HG03354 (cell line): ENCODE results near the gene CDC40.
"Not testable (repeated sequence)": the region's sequence is repeated elsewhere in the genome, so short reads cannot be mapped to it uniquely, and the experiment has no call there.

Experiments
- ATAC-seq: cut with Tn5 transposase; IDR thresholded peaks from one replicate; pipeline ENCODE4 v1.9.1; 2021; ENCODE audit warnings: mild to moderate bottlenecking; ENCODE audit not compliant: unreplicated experiment, poor library complexity, severe bottlenecking

The CDC40 gene

DNA sequence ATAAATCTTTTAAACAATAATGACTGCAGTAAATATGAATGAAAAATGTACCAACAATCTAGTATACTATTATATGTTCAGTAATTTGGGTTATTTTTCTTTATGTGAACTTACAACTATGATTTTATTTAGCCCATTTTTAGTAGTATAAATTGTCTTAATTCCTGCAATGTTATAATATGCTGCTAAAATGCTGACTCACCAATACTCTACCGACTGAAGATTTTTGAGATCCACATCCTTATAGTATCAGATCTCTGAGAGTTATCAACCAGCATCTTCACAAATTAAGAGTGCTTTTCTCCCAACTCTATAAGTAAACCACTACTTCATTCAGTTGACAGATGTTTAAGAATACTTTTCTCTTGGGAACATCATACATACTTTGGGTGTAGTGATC is 16.6 kb downstream of the CDC40 start:
- ATAC-seq, result no peak

DNA sequence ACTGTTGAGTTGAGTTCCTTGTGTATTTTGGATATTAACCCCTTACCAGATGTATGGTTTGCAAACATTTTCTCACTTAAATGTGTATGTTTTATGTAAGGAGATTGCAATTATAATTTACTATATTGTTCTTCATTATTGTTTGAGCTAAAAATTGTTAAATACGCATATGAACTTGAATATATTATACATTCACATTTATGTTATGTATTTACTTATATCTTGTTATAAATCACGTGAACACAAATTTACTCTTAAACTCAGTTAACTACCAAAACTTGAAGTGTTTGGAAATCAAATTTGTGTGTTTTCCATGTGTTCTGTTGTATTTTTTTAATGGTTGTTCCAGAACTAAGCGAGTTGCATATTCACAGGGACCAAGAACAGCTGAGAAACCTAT is 18.3 kb downstream of the CDC40 start:
- no peak for ATAC-seq

DNA sequence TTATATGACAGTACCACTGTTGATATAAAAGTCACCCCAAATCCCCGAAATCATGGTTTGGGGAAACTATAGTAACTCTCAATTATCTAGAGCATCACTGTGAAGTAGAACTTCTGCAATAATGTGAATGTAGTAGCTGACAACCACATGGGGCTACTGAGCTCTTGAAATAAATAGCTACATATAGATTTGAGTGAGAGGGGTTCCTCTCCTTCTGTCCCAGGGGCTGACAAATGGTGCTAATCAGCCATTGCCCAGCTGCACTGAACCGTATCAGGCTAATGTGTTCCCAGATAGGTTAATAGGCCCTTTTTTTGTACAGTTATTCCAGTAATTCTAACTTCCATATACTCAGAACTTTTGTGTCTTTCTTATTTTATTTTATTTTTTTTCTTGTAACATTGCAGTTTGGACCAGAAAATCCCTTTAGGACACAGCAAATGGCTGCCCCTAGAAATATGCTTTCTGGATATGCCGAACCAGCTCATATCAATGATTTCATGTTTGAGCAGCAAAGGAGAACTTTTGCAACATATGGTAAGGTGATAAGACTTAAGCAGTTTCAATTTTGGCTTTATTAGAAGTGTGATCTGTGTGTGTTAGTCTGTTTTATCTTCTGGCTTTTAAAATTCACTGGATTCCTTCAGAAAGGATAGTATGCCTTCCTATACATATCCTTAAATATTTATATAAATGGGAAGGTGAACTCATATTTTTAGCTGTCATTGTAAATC is 21.1 kb downstream of the CDC40 start:
- no peak for ATAC-seq

DNA sequence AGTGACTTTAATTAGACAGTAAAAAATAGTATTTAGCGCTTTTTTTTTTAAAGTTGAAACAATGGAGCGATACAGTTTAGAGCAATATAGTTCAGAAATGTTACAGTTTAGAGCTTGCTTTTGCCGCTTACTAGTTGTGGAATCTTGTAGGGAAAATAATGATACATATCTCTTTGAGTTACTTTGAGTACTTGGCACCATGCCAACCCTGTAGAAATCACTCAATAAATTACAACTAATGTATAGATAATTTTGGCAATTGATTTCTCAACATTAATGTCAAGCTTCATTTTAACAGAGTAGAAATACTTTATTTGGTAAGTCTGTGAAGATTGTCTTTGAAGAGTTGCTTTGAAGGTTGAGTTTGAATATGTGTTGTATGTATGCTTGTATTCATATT is 27.4 kb downstream of the CDC40 start:
- no peak for ATAC-seq

DNA sequence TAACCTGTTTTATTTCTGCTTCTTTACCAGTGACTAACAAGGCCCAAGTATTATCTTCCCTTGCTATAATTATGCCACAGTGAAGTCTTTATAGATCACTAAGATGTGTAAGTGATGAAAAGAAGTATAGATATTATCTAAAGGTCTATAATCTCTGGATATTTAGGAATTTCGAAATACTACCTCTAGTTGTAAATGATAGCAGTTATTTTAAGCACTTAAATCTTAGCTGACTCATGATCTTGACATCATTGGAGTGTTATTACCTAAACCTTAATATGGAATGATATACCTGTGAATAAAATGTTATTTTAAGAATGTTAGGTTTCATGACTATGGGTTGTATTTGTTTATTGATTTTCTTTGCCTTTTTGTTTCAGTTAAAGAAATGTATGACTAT is 31.5 kb downstream of the CDC40 start:
- ATAC-seq, result no peak

DNA sequence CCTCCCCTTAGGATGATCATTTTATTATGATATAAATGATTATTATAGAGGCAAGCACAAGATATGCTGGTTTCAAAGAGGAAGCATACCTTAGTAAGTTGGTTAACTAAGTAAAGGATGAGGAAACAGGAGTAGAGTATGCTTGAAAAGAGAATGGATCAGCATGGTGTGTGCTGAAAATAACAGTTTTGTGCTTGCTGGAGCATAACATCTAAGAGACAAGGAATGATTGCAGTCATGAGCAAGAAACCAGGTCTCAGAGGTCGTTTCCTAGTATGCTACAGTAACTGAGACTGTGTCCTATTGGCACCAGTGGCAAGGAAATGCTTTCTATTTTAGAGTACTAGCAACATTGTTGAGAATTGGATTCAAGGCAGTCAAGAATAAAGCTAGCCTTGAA is 34.1 kb downstream of the CDC40 start:
- no peak for ATAC-seq

DNA sequence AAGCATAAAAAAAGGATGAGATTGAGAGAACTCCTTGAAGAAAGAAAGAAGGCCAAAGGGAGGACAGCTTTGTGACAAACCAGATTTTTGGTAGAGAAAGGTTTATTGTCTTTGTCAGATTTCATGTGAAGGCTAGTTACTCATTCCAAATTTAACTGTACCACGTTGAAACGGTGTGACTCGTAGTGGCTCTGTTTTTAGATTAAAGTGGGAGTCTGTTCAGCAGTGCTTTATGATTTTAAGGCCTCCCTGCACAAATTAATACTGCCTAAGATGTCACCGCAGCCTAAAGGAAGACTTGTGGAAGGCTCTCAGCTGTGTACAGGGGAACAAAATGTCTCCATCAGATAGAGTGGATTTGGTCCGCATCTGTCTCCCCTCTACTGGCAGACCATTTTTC is 35.9 kb downstream of the CDC40 start:
- ATAC-seq, result no peak

DNA sequence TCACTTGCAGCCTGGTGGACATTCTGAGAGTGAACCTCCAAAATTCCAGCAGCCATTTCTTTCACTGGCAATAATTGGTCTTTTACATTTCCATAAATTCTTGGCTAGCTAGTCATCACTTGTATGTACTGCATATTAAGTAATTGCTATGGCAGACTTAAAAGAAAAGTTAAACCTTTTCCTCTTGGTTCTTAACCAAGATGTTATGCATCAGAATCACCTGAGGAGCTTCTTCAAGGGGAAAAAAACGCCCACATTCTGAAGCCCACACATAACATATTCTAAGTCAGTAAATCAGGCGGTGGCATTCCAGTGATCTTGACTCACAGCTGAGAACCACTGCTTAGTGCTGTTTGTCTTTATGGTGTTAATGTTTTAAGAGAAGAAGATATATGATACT is 37.0 kb downstream of the CDC40 start:
- no peak for ATAC-seq

DNA sequence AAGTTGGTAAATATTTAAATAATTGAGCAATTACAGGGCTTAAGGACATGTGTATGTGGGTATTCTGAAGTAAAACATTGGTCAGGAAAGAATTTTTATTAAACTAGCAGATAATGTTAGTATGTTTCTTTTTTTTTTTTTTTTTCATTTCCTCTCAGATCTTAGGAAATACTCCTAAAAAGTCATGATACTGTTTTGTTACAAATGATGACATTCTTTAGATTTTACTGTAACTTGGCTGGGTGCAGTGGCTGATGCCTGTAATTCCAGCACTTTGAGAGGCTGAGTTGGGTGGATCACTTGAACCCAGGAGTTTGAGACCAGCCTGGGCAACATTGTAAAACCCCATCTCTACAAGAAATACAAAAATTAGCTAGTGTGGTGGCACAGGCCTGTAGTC is 41.5 kb downstream of the CDC40 start:
- ATAC-seq, result no peak

DNA sequence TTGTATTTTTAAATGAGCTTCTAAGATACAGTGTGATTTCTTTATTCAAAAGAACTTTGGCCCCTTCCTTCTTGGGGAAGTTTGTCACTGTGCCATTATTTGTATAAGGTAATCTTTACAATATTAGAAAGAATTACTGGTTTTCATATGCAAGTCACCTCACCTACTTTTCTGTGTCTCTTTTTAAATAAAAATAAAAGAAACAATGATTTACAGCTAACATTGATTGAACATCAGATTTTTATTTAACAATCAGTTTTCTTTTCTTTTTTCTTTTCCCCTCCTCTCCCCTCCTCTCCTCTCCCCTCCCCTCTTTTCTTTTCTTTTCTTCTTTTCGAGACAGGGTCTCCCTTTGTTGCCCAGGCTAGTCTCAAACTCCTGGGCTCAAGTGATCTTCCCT is 46.0 kb downstream of the CDC40 start:
- no peak for ATAC-seq

DNA sequence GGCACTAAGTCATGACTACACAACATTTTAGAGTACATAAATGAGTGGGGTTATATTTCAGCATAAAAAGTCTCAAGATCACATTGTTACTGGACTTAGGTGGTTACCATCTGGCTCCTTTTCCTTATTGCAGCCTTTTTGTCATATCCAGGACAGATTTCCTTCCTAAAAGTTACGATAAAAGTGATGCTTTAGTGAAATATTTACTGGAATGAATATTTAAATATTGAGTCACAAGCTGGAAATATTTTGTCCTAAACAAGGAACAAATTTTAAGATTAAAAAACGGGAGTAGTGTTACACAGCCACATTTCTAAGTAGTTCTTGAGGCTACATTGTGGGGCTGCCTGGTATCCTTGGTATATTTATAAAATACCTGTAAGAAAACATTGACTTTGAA is 52.2 kb downstream of the CDC40 start:
- ATAC-seq, result no peak

DNA sequence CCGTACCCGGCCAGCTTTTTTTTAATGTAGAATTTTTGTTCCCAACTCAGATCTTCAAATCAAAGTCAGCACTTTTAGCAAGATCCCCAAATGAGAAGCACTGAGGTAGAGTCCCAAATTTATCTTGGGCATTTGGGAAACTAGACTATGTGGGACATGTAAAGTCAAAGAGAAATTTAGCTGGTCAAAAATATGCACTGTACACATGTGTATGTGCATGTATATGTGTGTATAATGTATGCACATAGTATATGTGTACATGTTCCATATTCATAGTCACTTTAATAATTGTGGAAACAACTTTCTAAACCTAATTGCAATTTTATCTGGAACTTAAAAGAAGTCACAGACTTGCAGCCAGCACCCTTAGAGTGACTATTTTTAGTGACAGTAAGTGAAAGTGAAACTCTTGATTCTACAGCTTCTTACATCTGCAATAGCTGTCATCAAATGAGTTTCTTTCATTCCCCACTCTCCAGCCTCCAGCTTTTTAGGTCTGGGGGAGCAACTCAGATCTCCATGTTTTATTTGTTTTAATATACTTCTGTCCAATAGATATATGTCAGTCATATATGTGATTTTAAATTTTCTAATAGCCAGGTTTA is 53.6 kb downstream of the CDC40 start:
- ATAC-seq, result peak; percentile 97

DNA sequence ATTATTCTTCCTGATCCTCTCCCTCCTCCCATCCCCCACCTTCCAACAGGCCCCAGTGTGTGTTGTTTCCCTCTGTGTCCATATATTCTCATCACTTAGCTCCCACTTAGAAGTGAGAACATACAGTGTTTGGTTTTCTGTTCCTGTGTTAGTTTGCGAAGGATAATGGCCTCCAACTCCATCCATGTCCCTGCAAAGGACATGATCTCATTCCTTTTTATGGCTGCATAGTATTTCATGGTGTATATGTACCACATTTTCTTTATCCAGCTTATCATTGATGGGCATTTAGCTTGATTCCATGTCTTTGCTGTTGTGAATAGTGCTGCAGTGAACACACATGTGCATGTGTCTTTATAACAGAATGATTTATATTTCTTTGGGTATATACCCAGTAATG is 55.8 kb downstream of the CDC40 start:
- not testable (repeated sequence) for ATAC-seq

DNA sequence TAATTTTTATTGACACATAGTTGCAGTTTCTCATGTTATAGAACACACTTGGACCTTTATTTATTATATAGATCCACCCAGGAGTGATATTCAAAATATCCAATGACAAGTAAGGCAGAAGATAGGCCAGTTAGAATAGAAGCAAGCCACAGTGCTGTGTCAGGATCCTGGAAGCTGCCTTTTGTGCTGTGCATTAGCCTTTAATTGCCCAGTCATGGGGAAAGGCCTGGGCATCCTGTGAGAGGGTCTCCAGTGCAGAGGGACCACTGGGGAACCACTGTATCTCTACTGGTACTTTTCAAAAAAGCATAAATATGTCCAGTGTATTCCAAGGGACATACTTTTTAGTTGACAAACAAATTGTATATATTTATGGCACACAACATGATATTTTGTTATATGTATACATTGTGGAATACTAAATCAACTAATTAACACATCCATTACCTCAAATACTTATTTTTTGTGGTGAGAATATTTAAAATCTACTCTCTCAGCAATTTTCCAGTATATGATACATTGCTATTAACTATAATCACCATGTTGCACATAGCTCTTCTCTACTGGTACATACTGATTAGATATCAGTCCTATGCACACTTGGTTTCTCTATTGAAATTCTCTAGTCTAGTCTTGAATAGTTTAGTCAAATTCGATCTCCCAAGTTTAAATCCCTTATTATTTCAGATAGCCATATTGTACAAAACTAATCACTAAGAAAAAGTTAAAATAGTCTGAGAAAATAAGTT is 59.5 kb downstream of the CDC40 start:
- no peak for ATAC-seq

DNA sequence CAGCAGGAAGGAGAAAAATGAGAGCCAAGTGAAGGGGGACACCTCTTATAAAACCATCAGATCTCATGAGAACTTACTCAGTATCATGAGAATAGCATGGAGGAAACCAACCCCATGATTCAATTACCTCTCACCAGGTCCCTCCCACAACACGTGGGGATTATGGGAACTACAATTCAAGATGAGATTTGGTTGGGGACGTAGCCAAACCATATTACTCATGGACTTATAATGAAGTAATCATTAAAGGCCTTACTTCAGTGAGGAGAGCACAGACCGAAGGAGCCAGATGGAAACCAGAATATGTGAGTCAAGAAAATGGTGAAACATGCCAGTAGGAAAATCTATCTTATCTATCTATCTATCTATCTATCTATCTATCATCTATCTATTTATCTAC is 64.4 kb downstream of the CDC40 start:
- ATAC-seq, result not testable (repeated sequence)

DNA sequence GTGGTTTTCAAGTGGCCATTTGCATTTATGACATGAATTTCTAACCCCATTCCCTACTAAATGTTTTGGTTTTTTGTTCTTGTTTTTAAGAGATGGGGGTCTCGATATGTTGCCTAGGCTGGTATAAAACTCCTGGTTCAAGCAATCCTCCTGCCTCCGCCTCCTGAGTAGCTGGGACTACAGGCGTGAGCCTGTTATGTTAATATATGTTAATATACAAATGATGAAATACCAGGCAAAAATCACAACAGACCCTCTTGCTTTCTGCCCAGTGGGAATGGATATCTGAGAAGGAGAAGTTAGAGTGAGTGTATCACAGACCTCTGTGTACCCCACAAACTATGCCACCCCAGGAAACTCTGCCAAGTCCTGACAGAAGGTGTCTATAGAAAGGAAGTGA is 66.2 kb downstream of the CDC40 start:
- no peak for ATAC-seq

DNA sequence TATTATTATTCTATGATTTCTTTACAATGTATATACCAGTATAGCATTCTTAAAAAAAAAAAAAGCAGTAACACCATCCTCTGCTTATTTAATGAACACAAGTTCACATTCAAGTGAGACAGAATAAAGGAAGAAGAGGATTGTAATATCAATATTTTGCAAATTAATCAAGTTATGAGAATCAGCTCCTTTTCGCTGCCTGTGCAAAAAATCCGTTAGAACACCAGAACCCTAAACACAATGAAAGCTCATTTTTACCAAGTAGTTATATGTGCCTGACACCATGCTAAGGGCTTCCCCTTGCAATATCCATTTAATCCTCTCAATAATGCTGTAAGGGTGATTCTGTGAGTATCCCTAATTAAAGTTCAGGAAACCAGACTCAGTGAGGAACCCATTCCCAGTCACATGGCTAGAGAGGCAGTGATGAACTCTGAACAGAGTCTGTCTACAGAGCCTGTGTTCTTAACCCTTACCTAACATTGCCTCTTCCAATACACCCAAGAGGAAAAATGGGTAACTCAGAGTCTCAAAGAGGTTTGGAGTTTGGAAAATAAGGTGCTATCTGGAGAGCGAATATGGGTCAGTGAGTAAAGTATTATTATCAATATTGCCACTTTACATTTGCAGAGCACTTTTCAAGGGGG is 66.8 kb downstream of the CDC40 start:
- ATAC-seq, result no peak

DNA sequence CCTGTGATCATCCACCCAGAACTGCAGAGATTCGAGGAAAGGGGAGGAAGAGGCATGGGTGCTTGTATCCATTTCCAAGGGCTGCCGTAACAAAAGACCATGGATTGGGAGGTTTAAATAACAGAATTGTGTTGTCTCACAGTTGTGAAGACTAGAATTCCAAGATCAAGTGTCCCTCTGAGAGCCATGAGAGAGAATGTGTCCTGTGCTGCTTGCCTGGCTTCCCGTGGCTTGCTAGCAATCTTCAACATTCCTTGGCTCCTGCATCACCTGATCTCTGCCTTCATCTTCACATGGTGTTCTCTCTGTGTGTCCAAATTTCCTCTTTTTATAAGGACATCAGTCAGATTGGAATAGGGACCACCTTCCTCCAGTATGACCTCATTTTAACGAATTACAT is 69.8 kb downstream of the CDC40 start:
- ATAC-seq, result no peak

DNA sequence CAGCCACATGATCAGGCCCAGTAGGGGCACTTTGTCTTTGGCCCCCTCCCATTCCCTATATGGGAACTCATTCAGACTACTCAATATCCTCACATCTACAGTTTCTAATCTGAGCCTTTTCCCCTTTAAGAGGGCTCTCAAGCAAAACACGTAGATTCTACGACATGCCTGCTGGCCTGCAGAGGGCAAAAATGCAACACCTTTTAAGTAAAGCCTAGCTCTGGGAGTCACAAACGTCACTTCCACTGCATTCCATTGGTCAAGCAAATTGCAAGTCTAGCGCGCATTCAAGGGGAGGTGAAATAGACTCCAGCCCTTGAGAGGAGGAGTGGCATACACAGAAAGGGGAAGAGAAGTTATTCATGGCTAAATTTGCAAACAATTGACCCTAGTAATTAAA is 70.6 kb downstream of the CDC40 start:
- ATAC-seq, result no peak

DNA sequence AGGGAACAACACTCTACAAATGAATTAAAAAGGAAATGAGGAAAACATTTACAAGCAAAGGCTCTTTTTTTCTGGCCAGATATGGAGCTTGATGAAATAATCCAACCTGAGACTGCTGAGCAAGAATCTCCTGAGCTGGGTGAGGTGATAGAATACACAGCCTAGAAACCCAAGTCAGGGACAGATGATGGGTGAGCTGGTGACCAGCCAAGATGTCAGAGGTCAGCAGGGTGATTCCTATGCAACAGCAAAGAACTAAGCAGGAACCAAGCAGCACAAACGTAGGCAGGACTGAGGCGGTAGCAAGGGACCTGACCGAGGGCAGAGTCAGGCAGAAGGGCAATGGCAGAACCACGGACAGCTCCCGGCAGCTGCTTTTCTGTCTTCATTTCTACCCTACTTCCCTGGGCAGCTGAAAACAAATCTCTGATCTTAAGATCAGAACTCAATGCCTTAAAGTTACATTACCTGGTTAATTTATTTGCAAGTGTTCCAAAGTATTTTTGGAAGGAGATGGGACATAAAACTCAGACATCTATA is 75.1 kb downstream of the CDC40 start:
- no peak for ATAC-seq
